Measurements from ENCODE around the gene ASS1.

DNA sequence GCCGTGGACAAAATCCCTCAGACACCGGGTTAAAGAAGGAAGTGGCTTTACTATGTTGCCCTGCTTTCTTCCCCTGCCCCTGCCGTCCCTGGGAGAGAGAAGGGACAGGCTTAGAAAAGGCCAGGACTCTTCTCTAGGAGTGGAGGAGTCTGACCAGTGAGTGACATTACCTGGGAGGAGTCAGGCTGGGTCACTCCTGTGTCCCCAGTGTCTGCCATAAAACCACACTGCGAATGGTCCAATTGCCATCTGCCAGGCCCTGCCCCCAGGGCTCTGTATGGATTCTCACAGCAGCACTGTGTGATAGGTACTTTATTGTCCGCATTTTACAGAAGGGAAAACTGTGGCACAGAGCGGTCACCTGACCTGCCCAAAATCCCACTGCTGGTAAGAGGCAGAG lies 103.3 kb downstream of the ASS1 start:
- TF ChIP-seq CTCF (IDR thresholded peaks at IDR 0.05; ENCODE audit: low read depth, low read length, poor library complexity, severe bottlenecking) = no peak
- TF ChIP-seq EZH2phosphoT487 (IDR thresholded peaks at IDR 0.05; ENCODE audit: borderline replicate concordance, low read length) = no peak
